PC-3 (cell line): ENCODE measurements around the gene TMED4. TPM values are rescaled to one million over a fixed set of nuclear protein-coding genes. Genes with fewer than 3 reads are reported as not detected.
A peak's percentile ranks its signal among the peaks of the same experiment; 100 is the strongest.

Experiments used
- ATAC-seq: fragments of 200-7000 bp; cut with Tn5 transposase; 2 replicates; pipeline ENCODE4 v1.9.1; 2020; ENCODE audit warnings: mild to moderate bottlenecking, moderate library complexity
- BruUV-seq: library from RNA; stranded (reverse); fragments of 400-500 nt; replicated peaks from 2 replicates; lab custom pipeline; 2021; lab: Mats Ljungman, UMichigan
- CTCF ChIA-PET: fragments of 300-600 bp; sonication (Branson Sonifier 250); formaldehyde crosslinking; loops from one replicate; lab custom pipeline; 2022; ENCODE audit warnings: antibody characterized with exemption; lab: Charles Lee
- POLR2A ChIA-PET: fragments of 300-600 bp; sonication (Branson Sonifier 250); formaldehyde crosslinking; loops from one replicate; lab custom pipeline; 2022; ENCODE audit warnings: antibody characterized with exemption; ENCODE audit not compliant: unreplicated experiment; lab: Charles Lee
- DNase-seq: peaks from one replicate; pipeline ENCODE4 v3.0.0-alpha.2; 2015
- H2AFZ ChIP-seq: fragments of 300-600 bp; sonication (generic); 2 replicates; pipeline ENCODE4 v1.6.0; 2016; ENCODE audit warnings: antibody characterized with exemption, low read length
- H3F3A ChIP-seq: fragments of 300-600 bp; sonication (generic); one replicate; pipeline ENCODE4 v1.6.0; 2017; ENCODE audit warnings: antibody characterized with exemption, low read length, control low read depth, mild to moderate bottlenecking; ENCODE audit not compliant: unreplicated experiment
- H3K27ac ChIP-seq: fragments of 300-600 bp; sonication (generic); 2 replicates; pipeline ENCODE4 v1.5.1; 2016; ENCODE audit warnings: mild to moderate bottlenecking, low read length
- H3K27me3 ChIP-seq: fragments of 300-600 bp; sonication (generic); 2 replicates; pipeline ENCODE4 v1.6.1; 2016; ENCODE audit warnings: low read length, mixed read lengths
- H3K36me3 ChIP-seq: fragments of 300-600 bp; sonication (generic); 2 replicates; pipeline ENCODE4 v1.6.1; 2016; ENCODE audit warnings: low read depth, mixed run types, low read length, mixed read lengths
- H3K4me1 ChIP-seq: fragments of 300-600 bp; sonication (generic); 2 replicates; pipeline ENCODE4 v1.5.1; 2016; ENCODE audit warnings: low read length; ENCODE audit not compliant: insufficient read depth
- H3K4me2 ChIP-seq: fragments of 300-600 bp; sonication (generic); 2 replicates; pipeline ENCODE4 v1.6.0; 2016; ENCODE audit warnings: low read length
- H3K4me3 ChIP-seq: fragments of 300-600 bp; sonication (generic); 2 replicates; pipeline ENCODE4 v1.5.1; 2016; ENCODE audit warnings: mild to moderate bottlenecking, low read length, mixed read lengths
- H3K79me2 ChIP-seq: fragments of 300-600 bp; sonication (generic); 2 replicates; pipeline ENCODE4 v1.6.1; 2017; ENCODE audit warnings: low read length, mixed read lengths
- H3K9ac ChIP-seq: fragments of 300-600 bp; sonication (generic); 2 replicates; pipeline ENCODE4 v1.6.0; 2016; ENCODE audit warnings: mild to moderate bottlenecking, low read length
- H3K9me2 ChIP-seq: fragments of 300-600 bp; sonication (generic); replicated peaks from 2 replicates; pipeline ENCODE4 v1.6.1; 2016; ENCODE audit warnings: mixed run types, low read length, mixed read lengths
- H3K9me3 ChIP-seq: fragments of 300-600 bp; sonication (generic); 2 replicates; pipeline ENCODE4 v1.6.1; 2016; ENCODE audit warnings: low read length, mixed read lengths
- H4K20me1 ChIP-seq: fragments of 300-600 bp; sonication (generic); 2 replicates; pipeline ENCODE4 v1.6.1; 2016; ENCODE audit warnings: low read length, mixed read lengths
- CTCF ChIP-seq: fragments of 300-600 bp; sonication (generic); conservative IDR thresholded peaks from 2 replicates; pipeline ENCODE4 v1.5.1; 2017; ENCODE audit warnings: antibody characterized with exemption, low read depth, mild to moderate bottlenecking, low read length
- EZH2 ChIP-seq: fragments of 300-600 bp; sonication (generic); IDR thresholded peaks from one replicate; pipeline ENCODE4 v1.6.1; 2017; ENCODE audit warnings: antibody characterized with exemption, mild to moderate bottlenecking, low read length; ENCODE audit not compliant: unreplicated experiment
- EZH2phosphoT487 ChIP-seq: fragments of 300-600 bp; sonication (generic); IDR thresholded peaks from 2 replicates; pipeline ENCODE4 v1.6.1; 2018; ENCODE audit warnings: mild to moderate bottlenecking, antibody characterized with exemption, low read length, borderline replicate concordance
- intact Hi-C: fragments of 100-400 bp; cut with micrococcal nuclease; formaldehyde crosslinking; loops from 2 replicates; pipeline ENCODE4 v1.9.0; 2023
- total RNA-seq: library from RNA; depleted of rRNA; stranded (reverse); fragments of >200 nt; gene quantifications from 2 replicates; pipeline ENCODE4 v1.2.3, GENCODE V29; 2014

Gene TMED4
- total RNA-seq, 1 experiment from 2014 or later = 80.0 TPM

DNA sequence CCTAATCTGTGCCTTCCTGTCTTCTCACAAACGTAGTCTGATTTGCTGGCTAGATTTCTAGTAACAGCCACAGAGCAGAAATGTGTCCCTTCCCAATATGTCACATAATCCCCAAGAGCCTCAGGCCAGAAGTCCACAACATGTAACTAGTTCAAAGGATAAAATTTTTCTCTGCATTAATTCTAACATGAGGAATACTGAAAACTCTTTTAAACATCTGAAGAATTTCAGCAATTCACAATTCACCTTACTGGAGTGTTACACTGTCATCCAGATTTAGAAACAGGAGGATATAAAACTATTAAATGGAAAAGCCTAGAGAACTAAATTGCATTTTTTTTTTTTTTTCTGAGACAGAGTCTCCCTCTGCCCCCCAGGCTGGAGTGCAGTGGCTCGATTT lies 5.8 kb downstream of the TMED4 start:
- Histone ChIP-seq H3F3A (no peaks in the 10 kb centered on the region), H3K79me2 (peaks cover 71% of the 10 kb centered on the region), H3K9me2 (no peaks in the 10 kb centered on the region), H3K9ac (no peak overlapping the region), H3K4me3 (no peak overlapping the region), H3K36me3 (peaks cover 38% of the 10 kb centered on the region), H3K4me1 (peaks cover 30% of the 10 kb centered on the region), H3K27ac (no peak overlapping the region), H2AFZ (no peak overlapping the region), H3K27me3 (no peaks in the 10 kb centered on the region), H3K9me3 (no peaks in the 10 kb centered on the region), H3K4me2 (no peak overlapping the region), H4K20me1 (no peaks in the 10 kb centered on the region)
- TF ChIP-seq CTCF = no peak
- no peak for TF ChIP-seq EZH2
- TF ChIP-seq EZH2phosphoT487 = no peak
- intact Hi-C loops = no loop called here
- DNase-seq (no peak), ATAC-seq (no peak)
- POLR2A ChIA-PET = no interaction called here
- BruUV-seq = no TSS peak
- CTCF ChIA-PET = no interaction called here

DNA sequence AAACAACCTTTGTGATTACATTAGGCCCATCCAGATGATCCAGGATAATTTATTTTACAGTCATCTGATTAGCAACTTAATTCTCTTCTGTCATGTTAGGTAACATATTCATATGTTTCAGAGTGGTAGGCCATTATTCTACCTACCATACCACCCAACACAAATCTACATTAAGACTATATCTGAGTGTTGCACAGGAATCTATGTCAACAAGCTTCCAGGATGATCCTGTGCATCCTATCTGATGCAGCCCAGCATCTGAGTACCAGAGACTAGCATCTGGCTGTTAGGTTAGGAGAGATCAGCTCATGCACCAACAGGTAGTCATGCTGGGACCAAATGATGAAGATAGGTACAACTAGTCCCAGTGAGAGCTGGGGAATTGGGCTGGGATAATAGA lies 7.0 kb downstream of the TMED4 start:
- peak overlapping the region; percentile 96 for H3K4me2 ChIP-seq
- peaks cover 68% of the 10 kb centered on the region for H3K79me2 ChIP-seq
- no peak for ATAC-seq
- no peak for DNase-seq
- H3K9me3 ChIP-seq = no peaks in the 10 kb centered on the region
- no peaks in the 10 kb centered on the region for H3K27me3 ChIP-seq
- H3K4me3 ChIP-seq = peak overlapping the region; percentile 91; the same call in 1 of the 2 replicates
- no peaks in the 10 kb centered on the region for H3F3A ChIP-seq
- H3K36me3 ChIP-seq = peaks cover 48% of the 10 kb centered on the region
- H3K9me2 ChIP-seq = no peaks in the 10 kb centered on the region
- H2AFZ ChIP-seq = no peak overlapping the region
- TF ChIP-seq EZH2phosphoT487 = no peak
- TF ChIP-seq EZH2 = no peak
- no peak for TF ChIP-seq CTCF
- H3K27ac ChIP-seq = no peak overlapping the region
- intact Hi-C loops = no loop called here
- POLR2A ChIA-PET = no interaction called here
- CTCF ChIA-PET = no interaction called here
- peaks cover 26% of the 10 kb centered on the region for H3K4me1 ChIP-seq
- no peak overlapping the region for H3K9ac ChIP-seq
- no TSS peak for BruUV-seq
- H4K20me1 ChIP-seq = no peaks in the 10 kb centered on the region

DNA sequence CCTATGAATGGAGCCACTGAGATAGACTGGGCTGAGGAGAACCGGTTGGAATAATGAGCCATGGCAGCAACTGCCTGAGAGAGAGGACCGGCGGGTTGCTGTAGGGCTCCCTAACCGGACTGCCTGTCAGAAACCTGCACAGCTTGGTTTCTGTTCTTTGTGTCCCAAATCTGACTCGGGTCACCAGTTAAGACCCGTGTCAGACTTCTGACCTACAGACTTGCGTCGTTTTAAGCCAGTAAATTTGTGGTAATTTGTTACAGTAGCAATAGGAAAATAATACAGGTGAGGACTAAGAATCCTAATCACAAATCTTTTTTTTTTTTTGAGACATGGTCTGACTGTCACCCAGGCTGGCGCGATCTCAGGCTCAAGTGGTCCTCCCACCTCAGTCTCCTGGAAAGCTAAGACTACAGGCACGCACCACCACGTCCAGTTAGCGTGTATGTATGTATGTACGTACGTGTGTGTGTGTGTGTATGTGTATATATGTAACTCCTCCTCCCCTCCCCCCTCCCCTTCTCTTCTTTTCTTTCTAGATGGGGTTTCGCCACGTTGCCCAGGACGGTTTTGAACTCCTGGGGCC lies 7.7 kb downstream of the TMED4 start:
- Histone ChIP-seq H3K4me2 (peak overlapping the region; percentile 96), H3K9me2 (no peaks in the 10 kb centered on the region), H3K9me3 (no peaks in the 10 kb centered on the region), H3K9ac (peak overlapping the region; percentile 97), H4K20me1 (no peaks in the 10 kb centered on the region), H3K4me3 (peak overlapping the region; percentile 91), H3K4me1 (peaks cover 26% of the 10 kb centered on the region), H2AFZ (peak overlapping the region; percentile 74), H3K27ac (peak overlapping the region; percentile 66), H3K79me2 (peaks cover 66% of the 10 kb centered on the region), H3K36me3 (peaks cover 48% of the 10 kb centered on the region), H3F3A (no peaks in the 10 kb centered on the region), H3K27me3 (no peaks in the 10 kb centered on the region)
- intact Hi-C loops = no loop called here
- POLR2A ChIA-PET = interaction anchor here (0.7 to 1.0 kb wide), 2 partner anchors 8 to 59 kb away, joined by 3 to 5 read pairs; partner anchors contain the start of gene TMED4
- BruUV-seq = TSS peak; percentile 80
- CTCF ChIA-PET = interaction anchor here (0.6 to 1.0 kb wide), 3 partner anchors 8 to 36 kb away, joined by 3 to 6 read pairs (median 5); no protein-coding TSS in a partner anchor
- ATAC-seq (no peak), DNase-seq (no peak)
- TF ChIP-seq EZH2phosphoT487 = no peak
- TF ChIP-seq EZH2 = no peak
- no peak for TF ChIP-seq CTCF
